Measurements from ENCODE around the gene B9D1.

The B9D1 gene

DNA sequence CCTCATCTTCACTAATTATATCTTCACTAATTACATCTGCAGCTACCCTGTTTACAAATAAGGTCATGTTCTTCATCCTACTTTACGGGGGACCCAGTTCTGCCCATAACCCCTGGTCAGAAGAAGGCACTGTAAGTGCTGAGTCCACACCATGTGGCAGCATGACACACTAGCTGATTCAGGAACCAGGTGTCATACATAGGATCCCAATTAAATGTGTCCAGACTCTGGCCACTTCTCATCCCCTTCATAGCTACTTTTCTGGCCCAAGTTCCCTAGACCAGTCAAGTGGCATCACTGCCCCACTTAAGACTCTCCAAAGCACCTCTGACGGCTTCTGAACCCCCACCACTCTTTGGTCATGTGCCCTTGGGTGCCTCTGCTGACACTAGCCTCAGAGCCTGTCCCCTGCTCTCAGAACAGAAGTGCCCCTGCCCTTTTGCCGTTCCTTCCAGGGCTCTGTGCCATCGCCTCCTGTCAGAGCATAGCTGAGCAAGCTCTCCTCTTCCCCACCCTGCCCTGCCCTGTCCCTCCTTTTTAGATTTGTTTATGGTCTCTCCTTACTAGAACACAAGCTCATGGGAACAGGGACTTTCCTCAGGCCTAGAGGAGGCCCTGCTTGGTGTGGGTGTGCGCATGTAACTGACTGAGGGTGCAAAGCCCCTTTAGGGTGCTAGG, 61.1 kb downstream of the B9D1 start:
- DNase-seq = no peak

GRCh38 chr17:19299866-19300265, 62.7 kb downstream of the B9D1 start:
- DNase-seq = no peak

DNA sequence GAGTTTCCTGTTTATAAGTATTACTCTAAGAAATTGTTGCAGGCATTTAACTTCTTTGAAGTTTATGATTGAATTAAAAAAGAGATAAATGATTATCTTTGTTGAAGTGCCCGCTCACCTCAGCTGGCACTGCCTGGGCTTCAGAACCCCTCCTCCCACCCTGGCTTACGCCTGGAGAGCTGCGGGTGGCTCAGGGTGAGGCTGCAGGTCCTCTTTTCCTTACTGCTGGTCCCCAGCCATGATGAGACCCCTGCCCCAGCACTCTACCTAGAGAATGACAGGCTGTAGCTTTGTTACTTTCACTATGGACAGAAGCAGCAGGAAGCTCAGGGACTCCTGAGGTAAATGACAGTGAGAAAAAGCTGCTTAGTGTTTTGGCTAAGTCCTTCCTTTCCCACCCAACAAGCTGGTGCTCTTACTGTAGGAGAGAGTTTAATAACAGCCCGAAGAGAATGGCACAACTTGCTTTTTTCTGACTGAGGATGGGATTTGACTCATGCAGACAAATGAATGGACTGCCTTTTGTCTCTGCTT, 63.2 kb downstream of the B9D1 start:
- no peak for DNase-seq

DNA sequence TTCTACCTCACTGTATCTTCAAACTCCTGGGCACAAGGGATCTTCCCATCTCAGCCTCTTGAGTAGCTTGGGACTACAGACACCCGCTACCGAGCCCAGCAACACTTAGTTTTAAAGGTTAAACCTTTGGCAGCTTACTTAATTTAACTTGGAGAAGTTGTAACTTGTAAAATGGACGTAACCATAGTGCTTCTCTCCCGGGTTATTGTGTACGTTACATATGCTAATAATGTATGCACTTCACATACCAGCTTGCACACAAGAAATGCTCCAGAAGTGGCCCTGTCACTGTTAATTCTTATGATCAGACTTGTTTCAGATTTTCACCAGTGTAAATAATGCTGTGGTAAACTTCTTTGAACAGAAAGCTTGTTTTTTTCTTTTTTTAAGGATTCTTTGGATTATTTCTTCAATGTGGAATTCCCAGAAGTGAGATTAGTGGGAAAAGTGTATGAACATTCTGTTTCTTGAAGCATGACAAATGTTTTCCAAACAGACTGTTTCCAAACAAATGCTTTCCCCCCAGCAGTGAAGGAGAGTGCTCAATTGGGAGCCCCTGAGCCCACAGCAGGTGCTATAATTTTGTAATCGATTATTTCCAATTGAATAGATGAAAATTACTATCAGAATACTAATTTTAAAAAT, 63.8 kb downstream of the B9D1 start:
- no peak for DNase-seq

DNA sequence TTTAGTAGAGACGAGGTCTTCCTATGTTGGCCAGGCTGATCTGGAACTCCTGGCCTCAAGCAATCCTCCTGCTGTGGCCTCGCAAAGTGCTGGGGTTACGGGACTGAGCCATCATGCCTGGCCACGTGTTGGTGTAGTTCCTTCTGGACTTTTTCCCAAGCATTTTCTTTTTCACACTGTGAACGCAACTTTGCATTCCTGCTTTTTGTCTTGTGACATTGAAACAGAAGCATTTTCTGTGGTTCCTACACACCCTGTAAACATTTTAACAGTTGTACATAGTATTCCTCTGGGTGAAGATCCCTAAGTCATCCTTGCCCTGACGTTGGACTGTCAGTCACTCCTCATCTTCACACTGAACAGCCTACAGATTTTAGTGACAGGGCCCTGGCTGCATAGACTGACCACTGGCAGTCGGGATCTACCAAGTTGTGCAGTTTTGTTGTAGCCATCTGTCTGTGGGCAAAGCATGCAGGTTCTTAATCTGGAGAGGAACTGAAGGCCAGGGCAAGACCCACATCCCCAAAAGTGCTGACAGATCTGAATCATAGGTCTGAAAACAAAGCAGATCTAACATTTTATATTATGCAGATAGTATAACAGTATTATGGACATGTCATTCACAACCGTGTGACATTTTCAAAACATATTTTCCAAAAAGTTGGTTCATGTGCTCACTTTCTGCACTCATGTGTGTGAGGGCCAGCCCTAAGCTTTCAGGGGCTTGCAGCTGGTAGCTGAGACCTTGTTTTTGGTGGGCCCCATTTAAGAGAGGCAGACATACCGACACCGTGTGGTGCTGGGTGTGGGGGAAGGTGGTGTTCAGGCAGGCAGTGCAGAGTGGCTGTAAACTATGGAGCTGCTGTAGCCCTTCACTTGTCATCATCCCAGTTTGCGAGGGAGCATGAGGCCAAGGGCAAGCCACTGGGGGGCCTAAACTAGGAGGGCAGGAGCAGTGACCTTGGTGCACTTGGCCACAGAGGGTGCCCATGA, 65.4 kb downstream of the B9D1 start:
- DNase-seq = no peak

DNA sequence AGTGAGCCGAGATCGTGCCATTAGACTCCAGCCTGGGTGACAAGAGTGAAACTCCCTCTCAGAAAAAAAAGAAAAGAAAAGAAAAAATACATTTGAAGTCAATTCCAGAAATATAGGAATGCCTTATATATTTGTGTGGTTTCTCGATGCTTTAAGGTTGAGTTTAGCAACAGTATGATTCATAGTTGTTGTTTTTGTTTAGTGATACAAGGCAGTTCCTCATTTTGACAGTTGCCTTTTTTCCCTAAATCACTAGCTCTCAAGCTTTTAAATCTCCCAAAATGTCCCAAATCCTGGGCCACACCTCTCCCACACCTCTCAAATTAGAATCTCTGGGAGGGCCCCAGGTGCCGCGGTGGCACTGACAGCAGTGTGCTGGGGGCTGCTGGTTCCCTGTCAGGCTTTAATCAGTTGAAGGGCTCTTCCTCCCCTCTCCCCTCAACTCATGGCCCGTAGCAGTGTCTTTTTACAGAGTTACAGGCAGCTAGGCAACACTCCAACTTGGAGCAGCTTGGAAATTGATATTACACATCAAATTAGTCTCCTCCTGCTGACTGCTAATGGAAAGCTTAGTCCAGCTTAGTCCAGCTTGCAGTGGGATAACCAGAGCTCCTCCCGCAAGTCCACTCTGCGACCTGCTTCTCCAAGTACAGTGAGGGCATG, 66.9 kb downstream of the B9D1 start:
- no peak for DNase-seq

GRCh38 chr17:19294443-19294842, 68.1 kb downstream of the B9D1 start:
- no peak for DNase-seq
